IMR-90 (cell line): Measurements from ENCODE around the gene GABBR2. TPM values are rescaled to one million over a fixed set of nuclear protein-coding genes. Genes with fewer than 3 reads are reported as not detected.

ENCODE experiments used
- ATAC-seq: fragments of 200-7000 bp; cut with Tn5 transposase; 2 replicates; pipeline ENCODE4 v1.9.1; 2020; ENCODE audit warnings: low read depth, mild to moderate bottlenecking, moderate library complexity
- BruUV-seq: library from RNA; stranded (reverse); fragments of 400-500 nt; replicated peaks from 2 replicates; lab custom pipeline; 2021; lab: Mats Ljungman, UMichigan
- CTCF ChIA-PET: fragments of 300-600 bp; formaldehyde crosslinking; extraction: SDS; loops from one replicate; lab custom pipeline; 2021; ENCODE audit warnings: antibody characterized with exemption; lab: Yijun Ruan, JAX
- POLR2A ChIA-PET: fragments of 300-600 bp; sonication (Branson Sonifier 250); formaldehyde crosslinking; loops from one replicate; lab custom pipeline; 2022; ENCODE audit warnings: antibody characterized with exemption; ENCODE audit not compliant: unreplicated experiment; lab: Charles Lee
- DNase-seq: peaks from one replicate; pipeline ENCODE4 v3.0.0; 2013
- H2AFZ ChIP-seq: replicated peaks from 2 replicates; pipeline ENCODE3; 2013; ENCODE audit warnings: low read length, mild to moderate bottlenecking; ENCODE audit not compliant: poor library complexity
- H2AK5ac ChIP-seq: 2 replicates; pipeline ENCODE4 v1.6.1; 2013; ENCODE audit warnings: low read depth, low read length, inconsistent platforms
- H2AK9ac ChIP-seq: replicated peaks from 2 replicates; pipeline ENCODE3; 2013; ENCODE audit warnings: mild to moderate bottlenecking, low read depth, low read length, moderate library complexity; ENCODE audit not compliant: poor library complexity
- H2BK120ac ChIP-seq: 2 replicates; pipeline ENCODE4 v1.6.1; 2013; ENCODE audit warnings: low read depth, low read length, inconsistent platforms
- H2BK15ac ChIP-seq: 3 replicates; pipeline ENCODE4 v1.6.1; 2013; ENCODE audit warnings: low read depth, low read length, inconsistent platforms
- H2BK20ac ChIP-seq: 2 replicates; pipeline ENCODE4 v1.6.1; 2013; ENCODE audit warnings: low read depth, mild to moderate bottlenecking, inconsistent platforms, low read length, moderate library complexity
- H2BK5ac ChIP-seq: 2 replicates; pipeline ENCODE4 v1.6.1; 2013; ENCODE audit warnings: mild to moderate bottlenecking, low read depth, low read length, inconsistent platforms; ENCODE audit not compliant: poor library complexity, severe bottlenecking
- H3K14ac ChIP-seq: replicated peaks from 2 replicates; pipeline ENCODE4 v1.6.1; 2013; ENCODE audit warnings: low read depth, low read length, inconsistent platforms
- H3K18ac ChIP-seq: 2 replicates; pipeline ENCODE4 v1.6.1; 2013; ENCODE audit warnings: low read depth, low read length, control low read depth
- H3K23ac ChIP-seq: 2 replicates; pipeline ENCODE4 v1.6.1; 2013; ENCODE audit warnings: low read depth, low read length, inconsistent platforms
- H3K27ac ChIP-seq: 2 replicates; pipeline ENCODE4 v1.5.1; 2013; ENCODE audit warnings: mild to moderate bottlenecking, control low read depth, low read length; ENCODE audit not compliant: insufficient read depth
- H3K27me3 ChIP-seq: 2 replicates; pipeline ENCODE4 v1.6.1; 2013; ENCODE audit warnings: low read length; ENCODE audit not compliant: control insufficient read depth, insufficient read depth
- H3K36me3 ChIP-seq: 2 replicates; pipeline ENCODE4 v1.6.1; 2013; ENCODE audit warnings: low read length, mixed read lengths; ENCODE audit not compliant: control insufficient read depth, insufficient read depth
- H3K4ac ChIP-seq: 2 replicates; pipeline ENCODE4 v1.6.1; 2013; ENCODE audit warnings: low read depth, low read length, inconsistent platforms
- H3K4me1 ChIP-seq: 2 replicates; pipeline ENCODE4 v1.6.1; 2013; ENCODE audit warnings: low read length, mixed read lengths; ENCODE audit not compliant: control insufficient read depth, insufficient read depth
- H3K4me2 ChIP-seq: 2 replicates; pipeline ENCODE4 v1.6.1; 2013; ENCODE audit warnings: low read depth, mild to moderate bottlenecking, control low read depth, low read length, moderate library complexity
- H3K4me3 ChIP-seq: 2 replicates; pipeline ENCODE4 v1.5.1; 2013; ENCODE audit warnings: low read depth, mild to moderate bottlenecking, control low read depth, low read length, moderate library complexity; ENCODE audit not compliant: insufficient read depth
- H3K56ac ChIP-seq: 2 replicates; pipeline ENCODE4 v1.6.1; 2013; ENCODE audit warnings: low read length, inconsistent platforms; ENCODE audit not compliant: insufficient read depth; ENCODE audit errors: extremely low read depth
- H3K79me1 ChIP-seq, 2 experiments: 2 replicates each; pipeline ENCODE4 v1.6.1; 2013; ENCODE audit warnings: low read length in 2 of 2, inconsistent platforms in 1 of 2, low read depth in 1 of 2
- H3K9ac ChIP-seq: 2 replicates; pipeline ENCODE4 v1.6.1; 2013; ENCODE audit warnings: low read depth, low read length, control low read depth
- H3K9me1 ChIP-seq: 2 replicates; pipeline ENCODE4 v1.6.1; 2013; ENCODE audit warnings: low read length, inconsistent platforms; ENCODE audit not compliant: insufficient read depth
- H3K9me3 ChIP-seq: 2 replicates; pipeline ENCODE4 v1.6.1; 2013; ENCODE audit warnings: low read length; ENCODE audit not compliant: control insufficient read depth, insufficient read depth
- H4K20me1 ChIP-seq: 2 replicates; pipeline ENCODE4 v1.6.1; 2013; ENCODE audit warnings: low read length, inconsistent platforms; ENCODE audit not compliant: insufficient read depth
- H4K5ac ChIP-seq: 2 replicates; pipeline ENCODE4 v1.6.1; 2013; ENCODE audit warnings: mild to moderate bottlenecking, low read depth, low read length, control low read depth
- H4K8ac ChIP-seq, 2 experiments: 2 replicates each; pipeline ENCODE4 v1.6.1; 2013; ENCODE audit warnings: low read depth in 2 of 2, low read length in 2 of 2, control low read depth in 1 of 2, inconsistent platforms in 1 of 2
- H4K91ac ChIP-seq: 2 replicates; pipeline ENCODE4 v1.6.1; 2013; ENCODE audit warnings: low read depth, low read length, inconsistent platforms; ENCODE audit not compliant: insufficient read depth
- BHLHE40 ChIP-seq: fragments of 150-350 bp; IDR thresholded peaks from 2 replicates; pipeline ENCODE4 v1.6.1; 2016; ENCODE audit warnings: mild to moderate bottlenecking, low read depth, low read length
- CEBPB ChIP-seq: IDR thresholded peaks from 2 replicates; pipeline ENCODE4 v1.6.1; 2012; ENCODE audit warnings: low read depth, low read length, improper control_type of control experiment
- FOS ChIP-seq: fragments of 150-350 bp; IDR thresholded peaks from 2 replicates; pipeline ENCODE4 v1.6.1; 2016; ENCODE audit warnings: low read depth, low read length
- MAFK ChIP-seq: IDR thresholded peaks from 2 replicates; pipeline ENCODE4 v1.6.1; 2012; ENCODE audit warnings: low read depth, low read length, improper control_type of control experiment
- MAZ ChIP-seq: IDR thresholded peaks from 2 replicates; pipeline ENCODE4 v1.6.1; 2012; ENCODE audit warnings: low read depth, mild to moderate bottlenecking, low read length, improper control_type of control experiment, moderate library complexity, borderline replicate concordance
- MXI1 ChIP-seq: IDR thresholded peaks from 2 replicates; pipeline ENCODE4 v1.6.1; 2012; ENCODE audit warnings: low read depth, mild to moderate bottlenecking, low read length, moderate library complexity, borderline replicate concordance
- NFE2L2 ChIP-seq: fragments of 150-350 bp; IDR thresholded peaks from 2 replicates; pipeline ENCODE4 v1.6.1; 2016; ENCODE audit warnings: low read depth, mild to moderate bottlenecking, low read length
- POLR2A ChIP-seq: IDR thresholded peaks from 2 replicates; pipeline ENCODE4 v1.6.1; 2012; ENCODE audit warnings: mild to moderate bottlenecking, low read depth, low read length
- RAD21 ChIP-seq: IDR thresholded peaks from 2 replicates; pipeline ENCODE4 v1.6.1; 2012; ENCODE audit warnings: low read length, improper control_type of control experiment
- RCOR1 ChIP-seq: IDR thresholded peaks from 2 replicates; pipeline ENCODE4 v1.6.1; 2012; ENCODE audit warnings: mild to moderate bottlenecking, low read length, improper control_type of control experiment; ENCODE audit not compliant: insufficient replicate concordance
- RFX5 ChIP-seq: IDR thresholded peaks from 2 replicates; pipeline ENCODE4 v1.8.0; 2012; ENCODE audit warnings: low read depth, mild to moderate bottlenecking, low read length, moderate library complexity
- SMC3 ChIP-seq: fragments of 150-350 bp; IDR thresholded peaks from 2 replicates; pipeline ENCODE4 v1.6.1; 2016; ENCODE audit warnings: low read depth, mild to moderate bottlenecking, antibody characterized with exemption, low read length, moderate library complexity
- WGBS, 2 experiments: methylation state at CpG; one replicate each; pipeline versions ENCODE4 v1.1.5 to v1.1.7; 2013; ENCODE audit warnings: missing lambda C conversion rate in 2 of 2; ENCODE audit not compliant: insufficient read length in 1 of 2; ENCODE audit errors: extremely low coverage in 2 of 2; 5-methylcytosine and 5-hydroxymethylcytosine counted together
- dilution Hi-C: fragments of 300-500 bp; cut with HindIII; formaldehyde crosslinking; loops from one replicate; pipeline ENCODE4 v1.14.3; 2018; ENCODE audit warnings: low sequenced_read_pairs; ENCODE audit not compliant: unreplicated experiment
- in situ Hi-C: fragments of 300-500 bp; cut with MboI; formaldehyde crosslinking; loops from 3 replicates; pipeline ENCODE4 v1.14.3; 2019; ENCODE audit warnings: low sequenced_read_pairs, inconsistent platforms, mixed read lengths
- intact Hi-C: fragments of 100-400 bp; cut with micrococcal nuclease; formaldehyde crosslinking; loops from 2 replicates; pipeline ENCODE4 v1.10.0; 2022
- polyA plus RNA-seq, 3 experiments: library from polyadenylated mRNA; depleted of rRNA; stranded (reverse); fragments of >200 nt; gene quantifications; 2 replicates each; pipeline ENCODE4 v1.2.3, GENCODE V29; 2012; ENCODE audit warnings: low replicate concordance in 1 of 3
- total RNA-seq: library from RNA; depleted of rRNA; stranded (reverse); fragments of >200 nt; gene quantifications from 2 replicates; pipeline ENCODE4 v1.2.3, GENCODE V29; 2012
- TF ChIP-seq, protein P1 (sequence below): fragments of 150-350 bp; IDR thresholded peaks from 2 replicates; pipeline ENCODE4 v1.6.1; 2016; ENCODE audit warnings: low read depth, mild to moderate bottlenecking, low read length, moderate library complexity, borderline replicate concordance
- TF ChIP-seq, protein P2 (sequence below): conservative IDR thresholded peaks from 2 replicates; pipeline ENCODE4 v1.5.1; 2012; ENCODE audit warnings: mild to moderate bottlenecking, low read depth, low read length, improper control_type of control experiment
- TF ChIP-seq, protein P3 (sequence below): fragments of 150-350 bp; IDR thresholded peaks from 2 replicates; pipeline ENCODE4 v1.6.1; 2017; ENCODE audit warnings: mild to moderate bottlenecking, antibody characterized with exemption, low read length, low read depth

The GABBR2 gene
- total and polyA plus RNA-seq, 2 of the 4 experiments (the other 2 are of a cell fraction) = 14.2 to 20.3 TPM

DNA sequence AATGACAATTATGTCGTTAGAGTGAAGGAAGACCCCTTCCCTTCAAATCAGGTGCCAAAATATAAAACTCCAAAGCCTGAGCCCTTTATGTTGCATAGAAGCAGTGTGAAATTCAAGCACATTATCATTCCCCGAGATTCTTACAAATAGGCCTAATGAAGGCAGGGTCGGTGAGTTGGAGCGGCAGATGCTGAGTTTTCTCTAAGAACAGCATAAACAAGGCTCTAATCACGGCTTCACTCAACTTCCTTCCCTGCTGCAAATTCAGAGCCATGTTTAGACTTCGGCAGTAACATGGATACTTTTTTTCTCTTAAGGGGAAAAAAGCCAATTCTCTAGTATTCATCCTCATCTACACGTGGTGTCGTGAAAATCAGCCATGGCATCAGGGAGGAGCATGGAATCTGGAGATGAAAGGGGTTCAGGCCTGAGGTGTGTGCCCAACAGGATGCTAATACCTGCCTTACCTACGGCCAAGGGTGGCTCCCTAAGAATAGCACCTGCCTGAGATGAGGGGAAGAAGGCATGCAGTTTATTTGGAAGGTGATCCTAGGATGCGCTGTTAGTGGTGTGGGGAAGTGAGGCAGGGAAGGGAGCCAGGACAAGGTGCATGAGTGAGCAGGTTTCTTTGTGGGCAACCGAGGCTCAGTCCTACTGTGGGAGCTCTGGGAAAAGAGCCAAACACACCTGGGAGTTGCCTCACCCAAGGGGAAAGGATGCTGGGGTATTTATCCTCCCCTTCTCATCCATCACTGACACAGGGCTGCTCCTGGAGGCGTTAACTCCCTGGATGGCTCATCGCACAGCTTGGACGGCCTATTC lies 306.5 kb downstream of the GABBR2 start:
- ChIA-PET POLR2A (no interaction called here), CTCF (no interaction called here)
- Histone ChIP-seq H3K4me3 (no peak overlapping the region), H2AK9ac (no peak overlapping the region), H2BK120ac (no peak overlapping the region; the same call in 1 of the 2 replicates), H3K4me1 (no peaks in the 10 kb centered on the region), H2AFZ (no peak overlapping the region), H3K9me1 (no peaks in the 10 kb centered on the region; the same call in 1 of the 2 replicates), H3K4ac (no peak overlapping the region), H3K4me2 (no peak overlapping the region), H4K8ac (no peak overlapping the region), H3K23ac (no peak overlapping the region), H3K27ac (no peak overlapping the region), H2BK15ac (no peak overlapping the region), H4K5ac (no peak overlapping the region), H4K20me1 (no peaks in the 10 kb centered on the region), H2BK20ac (no peak overlapping the region), H3K9ac (no peak overlapping the region), H3K14ac (no peak overlapping the region), H3K27me3 (no peaks in the 10 kb centered on the region; the same call in 1 of the 2 replicates), H2BK5ac (no peak overlapping the region), H3K36me3 (peaks cover 2% of the 10 kb centered on the region; the same call in 1 of the 2 replicates), H4K91ac (no peak overlapping the region), H3K18ac (no peak overlapping the region), H3K79me1 (0 out of 4 replicates have a peak, but pooled peaks cover 0 to 3% of the 10 kb centered on the region in 2 experiments), H2AK5ac (no peak overlapping the region), H3K56ac (no peak overlapping the region), H3K9me3 (no peaks in the 10 kb centered on the region)
- DNase-seq (no peak), ATAC-seq (no peak)
- dilution Hi-C loops (no loop called here), intact Hi-C loops (no loop called here), in situ Hi-C loops (no loop called here)
- WGBS, 2 experiments = 77% methylated on average over 3 of the region's 14 CpGs; no CpG with 5 or more reads in 1 of the 2 experiments
- no TSS peak for BruUV-seq
- TF ChIP-seq BHLHE40 (no peak), RFX5 (no peak), POLR2A (no peak), MXI1 (no peak), FOS (no peak), SMC3 (no peak), NFE2L2 (no peak), MAFK (no peak), MAZ (no peak), CEBPB (no peak), RCOR1 (no peak), RAD21 (no peak)
- TF ChIP-seq, protein P1, sequence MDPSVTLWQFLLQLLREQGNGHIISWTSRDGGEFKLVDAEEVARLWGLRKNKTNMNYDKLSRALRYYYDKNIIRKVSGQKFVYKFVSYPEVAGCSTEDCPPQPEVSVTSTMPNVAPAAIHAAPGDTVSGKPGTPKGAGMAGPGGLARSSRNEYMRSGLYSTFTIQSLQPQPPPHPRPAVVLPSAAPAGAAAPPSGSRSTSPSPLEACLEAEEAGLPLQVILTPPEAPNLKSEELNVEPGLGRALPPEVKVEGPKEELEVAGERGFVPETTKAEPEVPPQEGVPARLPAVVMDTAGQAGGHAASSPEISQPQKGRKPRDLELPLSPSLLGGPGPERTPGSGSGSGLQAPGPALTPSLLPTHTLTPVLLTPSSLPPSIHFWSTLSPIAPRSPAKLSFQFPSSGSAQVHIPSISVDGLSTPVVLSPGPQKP = no peak
- TF ChIP-seq, protein P2, sequence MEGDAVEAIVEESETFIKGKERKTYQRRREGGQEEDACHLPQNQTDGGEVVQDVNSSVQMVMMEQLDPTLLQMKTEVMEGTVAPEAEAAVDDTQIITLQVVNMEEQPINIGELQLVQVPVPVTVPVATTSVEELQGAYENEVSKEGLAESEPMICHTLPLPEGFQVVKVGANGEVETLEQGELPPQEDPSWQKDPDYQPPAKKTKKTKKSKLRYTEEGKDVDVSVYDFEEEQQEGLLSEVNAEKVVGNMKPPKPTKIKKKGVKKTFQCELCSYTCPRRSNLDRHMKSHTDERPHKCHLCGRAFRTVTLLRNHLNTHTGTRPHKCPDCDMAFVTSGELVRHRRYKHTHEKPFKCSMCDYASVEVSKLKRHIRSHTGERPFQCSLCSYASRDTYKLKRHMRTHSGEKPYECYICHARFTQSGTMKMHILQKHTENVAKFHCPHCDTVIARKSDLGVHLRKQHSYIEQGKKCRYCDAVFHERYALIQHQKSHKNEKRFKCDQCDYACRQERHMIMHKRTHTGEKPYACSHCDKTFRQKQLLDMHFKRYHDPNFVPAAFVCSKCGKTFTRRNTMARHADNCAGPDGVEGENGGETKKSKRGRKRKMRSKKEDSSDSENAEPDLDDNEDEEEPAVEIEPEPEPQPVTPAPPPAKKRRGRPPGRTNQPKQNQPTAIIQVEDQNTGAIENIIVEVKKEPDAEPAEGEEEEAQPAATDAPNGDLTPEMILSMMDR = no peak
- TF ChIP-seq, protein P3, sequence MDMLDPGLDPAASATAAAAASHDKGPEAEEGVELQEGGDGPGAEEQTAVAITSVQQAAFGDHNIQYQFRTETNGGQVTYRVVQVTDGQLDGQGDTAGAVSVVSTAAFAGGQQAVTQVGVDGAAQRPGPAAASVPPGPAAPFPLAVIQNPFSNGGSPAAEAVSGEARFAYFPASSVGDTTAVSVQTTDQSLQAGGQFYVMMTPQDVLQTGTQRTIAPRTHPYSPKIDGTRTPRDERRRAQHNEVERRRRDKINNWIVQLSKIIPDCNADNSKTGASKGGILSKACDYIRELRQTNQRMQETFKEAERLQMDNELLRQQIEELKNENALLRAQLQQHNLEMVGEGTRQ = no peak
